DOHH2 (cell line): ENCODE results near the gene ZBTB43.

ENCODE experiments used
- CTCF ChIP-seq: fragments of 200-600 bp; sonication (generic); IDR thresholded peaks from one replicate; pipeline ENCODE4 v1.5.1; 2014; ENCODE audit warnings: antibody characterized with exemption, mild to moderate bottlenecking, low read depth, low read length; ENCODE audit not compliant: poor library complexity, severe bottlenecking
- EZH2phosphoT487 ChIP-seq: fragments of 200-600 bp; sonication (generic); IDR thresholded peaks from 2 replicates; pipeline ENCODE4 v1.6.1; 2017; ENCODE audit warnings: borderline replicate concordance, mild to moderate bottlenecking, antibody characterized with exemption, low read length, moderate library complexity, mixed read lengths

- TF ChIP-seq CTCF (no peak), EZH2phosphoT487 (no peak)
Measured at GRCh38 chr9:126818482-126818881, 13.6 kb downstream of the ZBTB43 start.
